Hepatocyte (in vitro differentiated cells): Measurements from ENCODE around the gene NRG2. TPM values are rescaled to one million over a fixed set of nuclear protein-coding genes. Genes with fewer than 3 reads are reported as not detected.

Source experiments
- DNase-seq: peaks from one replicate; pipeline ENCODE4 v3.0.0-alpha.2; 2016; ENCODE audit warnings: low spot score
- H2AFZ ChIP-seq: fragments of 200-600 bp; sonication (generic); 2 replicates; pipeline ENCODE4 v1.6.0; 2016; ENCODE audit warnings: antibody characterized with exemption, mild to moderate bottlenecking
- H3K27ac ChIP-seq: fragments of 200-600 bp; sonication (generic); 2 replicates; pipeline ENCODE4 v1.5.1; 2016; ENCODE audit warnings: mild to moderate bottlenecking
- H3K27me3 ChIP-seq: fragments of 200-600 bp; sonication (generic); 2 replicates; pipeline ENCODE4 v1.6.1; 2016
- H3K36me3 ChIP-seq: fragments of 200-600 bp; sonication (generic); replicated peaks from 2 replicates; pipeline ENCODE4 v1.5.1; 2016; ENCODE audit warnings: low read depth; ENCODE audit not compliant: insufficient read depth
- H3K4me1 ChIP-seq: fragments of 200-600 bp; sonication (generic); 2 replicates; pipeline ENCODE4 v1.5.1; 2016; ENCODE audit warnings: mild to moderate bottlenecking, moderate library complexity; ENCODE audit not compliant: insufficient read depth
- H3K4me2 ChIP-seq: fragments of 200-600 bp; sonication (generic); 2 replicates; pipeline ENCODE4 v1.6.0; 2016
- H3K4me3 ChIP-seq: fragments of 200-600 bp; sonication (generic); 2 replicates; pipeline ENCODE4 v1.5.1; 2016; ENCODE audit warnings: mild to moderate bottlenecking
- H3K79me2 ChIP-seq: fragments of 200-600 bp; sonication (generic); 2 replicates; pipeline ENCODE4 v1.6.0; 2017; ENCODE audit warnings: mild to moderate bottlenecking
- H3K9me2 ChIP-seq: fragments of 200-600 bp; sonication (generic); replicated peaks from 2 replicates; pipeline ENCODE4 v1.6.0; 2017; ENCODE audit warnings: mild to moderate bottlenecking; ENCODE audit not compliant: insufficient read depth
- H3K9me3 ChIP-seq: fragments of 200-600 bp; sonication (generic); 2 replicates; pipeline ENCODE4 v1.5.1; 2016; ENCODE audit warnings: low read depth, mild to moderate bottlenecking
- H4K20me1 ChIP-seq: fragments of 200-600 bp; sonication (generic); 2 replicates; pipeline ENCODE4 v1.6.0; 2016; ENCODE audit warnings: mild to moderate bottlenecking; ENCODE audit not compliant: insufficient read depth, poor library complexity, severe bottlenecking
- CTCF ChIP-seq: fragments of 200-600 bp; sonication (generic); IDR thresholded peaks from 2 replicates; pipeline ENCODE4 v1.5.1; 2016; ENCODE audit warnings: antibody characterized with exemption, mild to moderate bottlenecking; ENCODE audit not compliant: poor library complexity
- EZH2 ChIP-seq: fragments of 200-600 bp; sonication (generic); IDR thresholded peaks from 2 replicates; pipeline ENCODE4 v1.6.1; 2016; ENCODE audit warnings: antibody characterized with exemption, mild to moderate bottlenecking, borderline replicate concordance
- EZH2phosphoT487 ChIP-seq: fragments of 200-600 bp; sonication (generic); IDR thresholded peaks from one replicate; pipeline ENCODE4 v1.6.1; 2018; ENCODE audit warnings: antibody characterized with exemption, mild to moderate bottlenecking, low read depth, moderate library complexity; ENCODE audit not compliant: unreplicated experiment, severe bottlenecking
- WGBS: methylation state at CpG from one replicate; pipeline ENCODE4 v1.1.6; 2016; ENCODE audit warnings: low lambda C conversion rate; ENCODE audit errors: missing lambda C conversion rate; 5-methylcytosine and 5-hydroxymethylcytosine counted together
- polyA plus RNA-seq: library from polyadenylated mRNA; unstranded; fragments of >200 nt; fragmentation: Nextera tagmentation; extraction: Ambion mirVana; gene quantifications from 2 replicates; pipeline ENCODE4 v1.2.1, GENCODE V29; 2016
- total RNA-seq: library from RNA; depleted of rRNA; stranded (reverse); fragments of >200 nt; gene quantifications from 2 replicates; pipeline ENCODE4 v1.2.3, GENCODE V29; 2014

Gene NRG2
- total RNA-seq (0.20 and 1.4 TPM in 2 replicates), polyA plus RNA-seq (1.5 and 1.8 TPM in 2 replicates)

- Histone ChIP-seq H3K4me1 (peaks cover 13% of the 10 kb centered on the region), H2AFZ (peak within 1 kb of the TSS; percentile 72), H4K20me1 (no peaks in the 10 kb centered on the region), H3K36me3 (no peaks in the 10 kb centered on the region), H3K4me2 (peak within 1 kb of the TSS; percentile 100), H3K27me3 (peaks cover 66% of the 10 kb centered on the region), H3K4me3 (peak within 1 kb of the TSS; percentile 59), H3K79me2 (no peaks in the 10 kb centered on the region), H3K9me3 (no peaks in the 10 kb centered on the region), H3K27ac (no peak within 1 kb of the TSS), H3K9me2 (no peaks in the 10 kb centered on the region)
- peak; percentile 62 for DNase-seq
- WGBS, result under 1% methylated on average over 75 of the region's 82 CpGs
- TF ChIP-seq EZH2, result peak; percentile 57
- peak; percentile 23 for TF ChIP-seq CTCF
- peak; percentile 30 for TF ChIP-seq EZH2phosphoT487
These were observed at the start of gene NRG2 for GRCh38 chr5:140042643-140043507. Gene NRG2 (minus strand): TSS chr5:140043299.

- no peak overlapping the region for H3K4me2 ChIP-seq
- H3K27ac ChIP-seq, result no peak overlapping the region
- DNase-seq, result no peak
- no peaks in the 10 kb centered on the region for H3K36me3 ChIP-seq
- H3K79me2 ChIP-seq, result no peaks in the 10 kb centered on the region
- no peaks in the 10 kb centered on the region for H3K4me1 ChIP-seq
- WGBS, result 100% methylated on average over 1 of the region's 1 CpG
- TF ChIP-seq EZH2phosphoT487, result no peak
- TF ChIP-seq EZH2, result no peak
- no peak for TF ChIP-seq CTCF
- H3K27me3 ChIP-seq, result peaks cover 18% of the 10 kb centered on the region
- H3K4me3 ChIP-seq, result no peak overlapping the region
- no peak overlapping the region for H2AFZ ChIP-seq
- H3K9me3 ChIP-seq, result no peaks in the 10 kb centered on the region
- no peaks in the 10 kb centered on the region for H4K20me1 ChIP-seq
- H3K9me2 ChIP-seq, result no peaks in the 10 kb centered on the region
These were observed 47.2 kb upstream of the NRG2 start for GRCh38 chr5:140090251-140090650.

GRCh38 chr5:140084541-140084940 is 41.4 kb upstream of the NRG2 start:
- no peak overlapping the region for H3K27ac ChIP-seq
- DNase-seq, result no peak
- WGBS, result 54% methylated on average over 4 of the region's 4 CpGs

More at GRCh38 chr5:140084541-140084940, 41.4 kb upstream of the NRG2 start:
- peaks cover 39% of the 10 kb centered on the region for H3K27me3 ChIP-seq
- H3K4me1 ChIP-seq, result no peaks in the 10 kb centered on the region
- TF ChIP-seq EZH2 (no peak), CTCF (no peak), EZH2phosphoT487 (no peak)
- H3K36me3 ChIP-seq, result no peaks in the 10 kb centered on the region
- H3K4me2 ChIP-seq, result no peak overlapping the region
- H4K20me1 ChIP-seq, result no peaks in the 10 kb centered on the region
- no peaks in the 10 kb centered on the region for H3K9me3 ChIP-seq
- H3K4me3 ChIP-seq, result no peak overlapping the region
- H3K9me2 ChIP-seq, result no peaks in the 10 kb centered on the region
- no peak overlapping the region for H2AFZ ChIP-seq
- no peaks in the 10 kb centered on the region for H3K79me2 ChIP-seq
